COR-L47 (cell line): ENCODE data around the gene MPC2.
A peak's percentile ranks its signal among the peaks of the same experiment; 100 is the strongest.

Experiments used
- DNase-seq: peaks from one replicate; lab custom pipeline; 2025; lab: John Stamatoyannopoulos, UW

MPC2 gene

DNA sequence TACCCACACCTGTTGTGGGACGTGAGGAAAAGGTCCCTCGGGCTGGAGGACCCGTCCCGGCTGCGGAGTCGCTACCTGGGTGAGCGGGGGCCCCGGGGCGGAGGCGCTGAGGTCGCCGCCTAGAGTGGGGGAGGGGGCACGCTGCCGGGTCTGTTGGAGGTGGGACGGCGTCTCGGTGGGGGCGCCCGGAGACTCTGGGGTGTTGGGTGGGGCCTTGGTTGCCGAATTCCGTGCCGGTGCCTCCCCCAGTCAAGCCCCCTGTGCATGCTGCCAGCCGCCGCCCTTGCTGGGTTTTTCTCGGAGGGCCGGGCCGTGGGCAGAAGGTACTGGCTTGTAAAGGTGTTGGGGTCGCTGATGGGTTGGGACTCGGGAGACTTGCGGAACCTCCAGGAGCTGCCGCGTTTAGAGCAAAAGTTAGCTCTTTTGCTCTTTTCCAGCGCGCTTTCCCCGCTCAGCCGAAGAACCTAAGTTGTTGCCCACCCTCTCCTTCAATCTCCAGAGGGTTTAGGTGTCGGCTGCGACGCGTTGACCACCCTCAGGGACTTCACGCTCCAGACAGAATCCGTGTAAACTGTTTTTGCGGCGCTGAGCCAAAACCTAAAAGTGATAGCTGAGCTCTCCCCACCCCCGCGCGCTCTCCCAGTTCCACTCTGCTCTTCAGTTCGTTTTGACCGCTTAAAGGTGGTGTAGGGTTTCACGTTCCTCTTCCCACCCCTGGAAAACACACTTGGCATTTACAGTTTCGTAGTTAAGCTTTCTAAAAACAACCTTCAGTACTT is at the start of gene MPC2:
Gene MPC2, minus strand, starts transcription at position 143 of the 779 bp plus-strand sequence. CDS start 1,231 bp downstream, outside the sequence.
- DNase-seq: peak; percentile 45

DNA sequence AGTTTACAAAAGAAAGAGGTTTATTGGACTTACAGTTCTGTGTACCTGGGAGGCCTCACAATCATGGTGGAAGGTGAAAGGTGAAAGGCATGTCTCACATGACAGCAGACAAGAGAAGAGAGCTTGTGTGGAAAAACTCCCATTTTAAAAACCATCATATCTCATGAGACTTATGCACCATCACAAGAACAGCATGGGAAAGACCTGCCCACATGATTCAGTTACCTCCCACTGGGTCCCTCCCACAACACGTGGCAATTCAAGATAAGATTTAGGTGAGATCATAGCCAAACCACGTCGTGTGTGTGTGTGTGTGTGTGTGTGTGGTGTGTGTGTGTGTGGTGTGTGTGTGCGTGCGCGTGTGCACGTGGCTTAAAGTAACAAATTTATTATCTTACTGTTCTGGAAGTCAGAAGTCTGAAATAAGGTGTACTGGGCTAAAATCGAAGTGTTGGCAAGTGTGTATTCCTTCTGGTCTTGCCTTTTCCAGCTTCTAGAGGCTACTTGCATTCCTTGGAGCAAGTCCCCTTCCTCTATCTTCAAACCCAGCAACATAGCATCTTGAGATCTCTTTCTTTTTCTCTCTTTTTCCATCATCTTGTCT is 48.1 kb upstream of the MPC2 start:
- DNase-seq: no peak

DNA sequence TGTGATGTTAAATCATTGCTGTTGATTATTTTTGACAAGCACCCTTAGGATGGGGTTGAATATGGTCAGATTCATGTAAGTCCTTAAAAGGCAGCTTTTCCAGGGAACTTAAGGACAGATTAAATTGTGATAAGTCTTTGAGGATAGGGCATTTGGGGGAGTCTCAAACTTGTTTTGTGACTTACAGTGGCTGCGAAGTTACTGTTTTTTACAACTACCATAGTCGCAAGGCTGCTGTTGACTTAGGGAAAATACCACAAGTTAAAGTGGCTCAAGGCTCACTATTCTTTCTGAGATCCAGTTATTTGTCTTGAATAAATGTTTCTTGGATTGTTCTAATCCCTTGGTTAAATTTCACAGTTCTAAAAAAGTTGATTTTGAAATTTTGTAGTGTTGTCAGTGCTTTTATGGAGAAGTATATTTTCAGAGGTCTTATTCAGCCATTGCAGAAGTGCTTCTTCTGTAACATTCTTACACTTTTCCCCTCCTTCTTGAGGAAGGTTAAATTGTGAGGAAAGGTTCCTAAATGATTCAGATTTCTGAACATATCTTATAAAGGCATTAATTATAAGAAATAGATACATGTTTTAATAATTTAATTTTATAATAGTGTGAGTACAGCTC is 47.0 kb upstream of the MPC2 start:
- DNase-seq: no peak

DNA sequence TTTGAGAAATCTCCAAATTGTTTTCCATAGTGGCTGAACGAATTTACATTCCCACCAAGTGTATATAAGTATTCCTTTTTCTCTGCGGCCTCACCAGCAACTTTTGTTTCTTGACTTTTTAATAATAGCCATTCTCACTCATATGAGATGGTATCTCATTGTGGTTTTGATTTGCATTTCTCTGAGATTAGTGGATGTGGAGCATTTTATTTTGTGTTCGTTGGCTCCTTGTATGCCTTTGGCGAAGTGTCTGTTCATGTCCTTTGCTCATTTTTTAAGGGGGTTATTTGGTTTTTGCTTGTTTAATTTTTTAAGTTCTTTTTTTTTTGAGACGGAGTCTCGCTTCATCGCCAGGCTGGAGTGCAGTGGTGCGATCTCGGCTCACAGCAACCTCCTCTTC is 45.1 kb upstream of the MPC2 start:
- no peak for DNase-seq

DNA sequence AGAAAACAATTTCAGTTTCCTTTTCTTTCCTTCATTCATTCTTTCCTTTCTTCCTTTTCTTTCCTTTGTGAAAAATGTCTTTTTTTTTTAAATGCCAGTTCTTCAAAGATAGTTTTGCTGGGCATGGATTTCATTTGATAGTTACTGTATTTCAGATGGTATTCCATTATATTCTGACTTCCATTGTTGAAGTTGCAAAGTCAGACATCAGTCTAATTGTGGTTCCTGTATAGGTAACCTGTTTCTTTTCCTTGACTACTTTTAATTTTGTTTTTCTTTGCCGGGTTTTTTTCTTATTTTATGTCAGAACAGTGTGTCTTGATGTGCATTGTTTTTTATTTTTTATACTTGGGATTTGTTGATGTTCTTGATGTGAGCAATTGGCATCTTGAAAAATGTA is 40.4 kb upstream of the MPC2 start:
- no peak for DNase-seq

DNA sequence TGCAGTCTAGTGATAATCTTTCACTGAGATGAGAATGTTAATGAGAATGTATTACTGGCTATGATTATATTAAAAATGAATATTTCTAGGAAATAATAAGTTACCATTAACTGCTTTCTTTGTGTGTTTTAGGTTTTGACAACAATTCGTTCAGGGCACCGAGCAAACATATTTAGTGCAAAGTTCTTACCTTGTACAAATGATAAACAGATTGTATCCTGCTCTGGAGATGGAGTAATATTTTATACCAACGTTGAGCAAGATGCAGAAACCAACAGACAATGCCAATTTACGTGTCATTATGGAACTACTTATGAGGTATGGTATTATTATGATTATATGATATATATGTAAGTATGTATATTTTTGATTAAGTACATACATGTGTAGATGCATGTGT is 37.8 kb upstream of the MPC2 start:
- DNase-seq: no peak

DNA sequence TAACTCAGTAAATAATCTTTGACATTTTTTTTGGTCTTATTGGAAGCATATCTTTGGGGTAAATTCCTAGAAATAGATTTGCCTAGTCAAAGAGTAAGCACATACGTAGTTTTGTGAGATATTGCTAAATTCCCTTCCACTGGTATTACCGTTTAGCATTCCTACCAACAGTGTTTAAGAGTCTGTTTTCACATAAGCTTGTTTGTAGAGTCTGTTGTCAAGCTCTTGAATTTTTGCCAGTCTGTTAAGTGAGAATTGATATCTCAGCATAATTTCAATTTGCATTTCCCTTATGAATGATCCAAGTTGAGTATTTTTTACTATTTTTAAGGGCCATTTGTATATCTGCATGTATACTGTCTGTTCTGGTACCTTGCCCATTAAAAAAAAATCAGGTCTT is 37.0 kb upstream of the MPC2 start:
- DNase-seq: no peak

DNA sequence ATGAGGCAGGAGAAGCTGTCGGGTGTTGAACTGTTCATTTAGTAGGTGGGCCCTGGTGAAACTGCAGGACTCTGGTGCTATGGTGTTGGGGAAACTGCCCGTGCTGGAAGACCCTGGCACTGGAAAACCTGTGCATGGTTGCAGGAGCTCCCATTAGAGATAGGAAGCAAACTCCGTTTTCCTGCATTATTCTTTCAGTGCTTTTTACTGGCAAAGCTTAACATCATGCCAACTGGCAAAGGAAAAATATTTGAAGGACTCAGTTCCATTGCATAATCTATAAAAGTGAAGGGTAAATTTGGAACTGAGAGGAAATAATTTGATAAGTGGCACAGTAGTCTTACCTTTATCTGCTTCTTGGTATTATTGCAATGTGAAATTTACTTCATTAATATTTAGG is 31.7 kb upstream of the MPC2 start:
- DNase-seq: no peak

DNA sequence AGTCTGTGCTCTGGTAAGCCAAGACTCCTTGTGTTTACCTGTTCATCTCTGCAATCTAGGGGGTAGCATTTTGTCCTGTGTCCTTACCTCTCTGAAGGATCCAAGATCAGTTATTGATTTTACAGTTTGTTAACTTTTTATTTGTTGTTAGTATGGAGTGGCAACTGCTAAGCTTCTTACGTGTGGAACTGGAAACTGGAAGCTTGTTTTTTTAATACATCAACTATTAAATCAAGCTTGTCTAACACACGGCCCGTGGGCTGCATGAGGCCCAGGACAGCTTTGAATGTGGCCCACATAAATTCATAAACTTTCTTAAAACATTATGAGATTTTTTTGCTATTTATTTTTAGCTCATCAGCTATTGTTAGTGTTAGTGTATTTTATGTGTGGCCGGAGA is 29.2 kb upstream of the MPC2 start:
- no peak for DNase-seq

DNA sequence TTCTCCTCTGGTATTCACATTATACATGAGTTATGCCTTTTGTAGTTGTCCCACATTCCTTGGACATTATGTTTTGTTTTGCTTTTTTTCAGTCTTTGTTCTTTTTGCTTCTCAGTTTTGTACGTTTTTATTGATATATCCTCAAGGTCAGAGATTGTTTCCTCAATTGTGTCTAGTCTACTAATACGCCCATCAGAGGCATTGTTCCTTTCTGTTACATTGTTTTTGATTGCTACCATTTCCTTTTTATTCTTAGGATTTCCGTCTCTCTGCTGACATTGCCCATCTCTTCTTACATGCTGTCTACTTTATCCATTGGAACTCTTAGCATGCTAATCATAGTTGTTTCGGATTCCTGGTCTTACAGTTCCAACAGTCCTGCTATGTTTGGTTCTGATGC is 27.8 kb upstream of the MPC2 start:
- no peak for DNase-seq

DNA sequence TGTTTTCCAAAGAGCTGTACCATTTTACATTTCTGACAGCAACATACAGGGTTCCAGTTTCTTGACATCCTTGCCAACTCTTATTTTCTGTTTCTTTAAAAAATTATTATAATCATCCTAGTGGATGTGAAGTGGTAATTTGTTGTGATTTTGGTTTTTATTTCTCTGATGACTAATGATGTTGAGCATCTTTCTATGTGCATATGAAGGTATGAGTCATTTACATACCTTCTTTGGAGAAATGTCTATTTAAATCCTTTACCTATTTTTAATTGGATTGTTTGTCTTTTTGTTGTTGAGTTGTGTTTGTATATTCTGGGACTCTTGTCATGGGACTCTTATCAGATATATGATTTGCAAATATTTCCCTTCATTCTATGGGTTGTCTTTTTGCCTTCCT is 20.8 kb upstream of the MPC2 start:
- no peak for DNase-seq

DNA sequence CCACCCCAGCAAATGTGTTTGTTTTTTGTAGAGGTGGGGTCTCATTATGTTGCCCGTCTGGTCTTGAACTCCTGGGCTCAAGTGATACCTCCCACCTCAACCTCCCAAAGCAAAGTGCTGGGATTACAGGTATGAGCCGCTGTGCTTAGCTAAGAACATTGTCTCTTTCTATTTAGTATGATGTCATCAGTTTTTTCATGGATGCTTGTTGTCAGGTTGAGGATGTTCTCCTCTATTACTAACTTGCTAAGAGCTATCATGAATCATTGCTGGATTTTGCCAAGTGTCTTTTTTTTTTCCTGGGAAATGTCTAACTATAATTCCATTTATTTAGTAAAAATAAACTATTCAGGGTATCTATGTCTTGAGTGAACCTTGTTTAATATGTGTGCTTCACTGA is 19.0 kb upstream of the MPC2 start:
- DNase-seq: no peak

DNA sequence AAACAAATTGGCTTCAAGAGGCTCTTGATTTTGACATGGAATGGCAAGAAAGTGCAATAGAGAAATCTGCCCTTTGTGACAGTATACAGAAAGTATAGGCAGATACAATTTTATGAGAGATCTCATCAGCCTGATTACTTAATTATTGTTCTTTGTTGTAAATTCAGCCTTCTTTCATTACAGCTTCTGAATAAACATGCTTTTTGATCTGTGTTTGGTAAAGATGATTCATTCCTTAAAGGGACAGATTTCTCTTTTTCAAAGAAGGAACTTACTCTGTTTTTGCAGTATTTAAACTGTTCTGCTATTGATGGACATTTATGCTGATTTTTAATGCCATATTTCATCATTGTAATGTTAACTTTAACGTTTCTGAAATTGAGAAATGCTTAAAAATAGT is 13.7 kb upstream of the MPC2 start:
- no peak for DNase-seq

DNA sequence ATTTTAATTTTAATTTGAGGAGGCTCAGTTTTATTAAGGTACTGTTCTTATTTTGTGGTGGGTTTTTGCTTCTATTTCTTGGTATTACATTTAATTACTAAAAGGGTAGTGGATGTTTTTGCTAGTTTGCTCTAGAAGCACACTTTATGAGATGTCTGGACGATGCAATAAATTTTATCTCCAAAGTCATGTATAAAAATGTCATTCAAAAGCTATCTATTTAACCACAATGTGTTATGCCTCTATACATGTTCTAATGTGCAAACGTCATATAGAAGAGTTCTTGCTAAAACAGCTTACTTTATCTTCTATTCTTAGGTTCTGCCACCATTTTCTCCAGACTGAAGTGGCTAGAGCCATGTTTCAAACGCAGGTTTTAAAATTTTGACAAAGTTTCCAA is 12.9 kb upstream of the MPC2 start:
- no peak for DNase-seq

DNA sequence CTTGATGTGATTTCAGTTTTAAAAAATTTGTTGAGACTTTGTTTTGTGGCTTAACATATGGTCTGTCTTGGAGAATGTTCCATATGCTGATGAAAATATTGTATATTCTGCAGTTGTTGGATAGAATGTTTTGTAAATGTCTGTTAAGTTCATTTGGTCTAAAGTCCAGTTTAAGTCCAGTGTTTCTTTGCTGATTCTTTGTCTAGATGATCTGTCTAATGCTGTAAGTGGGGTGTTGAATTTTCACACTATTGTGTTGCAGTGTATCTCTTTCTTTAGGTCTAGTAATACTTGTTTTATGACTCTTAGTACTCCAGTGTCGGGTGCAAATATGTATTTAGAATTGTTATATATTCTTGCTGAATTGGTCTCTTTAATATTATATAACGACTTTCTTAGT is 10.9 kb upstream of the MPC2 start:
- DNase-seq: no peak

DNA sequence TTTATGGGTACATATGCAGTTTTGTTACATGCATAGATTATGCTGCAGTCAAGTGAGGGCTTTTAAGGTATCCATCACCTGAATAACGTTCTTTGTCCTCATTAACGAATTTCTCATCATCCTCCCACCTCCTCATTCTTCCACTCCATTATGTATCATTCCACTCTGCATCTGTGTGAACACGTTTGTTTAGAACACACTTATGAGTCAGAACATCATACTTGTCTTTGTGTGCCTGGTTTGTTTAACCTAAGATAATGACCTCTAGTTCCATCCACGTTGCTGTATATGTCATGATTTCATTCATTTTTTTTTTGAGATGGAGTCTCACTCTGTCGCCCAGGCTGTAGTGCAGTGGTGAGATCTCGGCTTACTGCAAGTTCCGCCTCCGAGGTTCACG is 6.7 kb upstream of the MPC2 start:
- DNase-seq: no peak

DNA sequence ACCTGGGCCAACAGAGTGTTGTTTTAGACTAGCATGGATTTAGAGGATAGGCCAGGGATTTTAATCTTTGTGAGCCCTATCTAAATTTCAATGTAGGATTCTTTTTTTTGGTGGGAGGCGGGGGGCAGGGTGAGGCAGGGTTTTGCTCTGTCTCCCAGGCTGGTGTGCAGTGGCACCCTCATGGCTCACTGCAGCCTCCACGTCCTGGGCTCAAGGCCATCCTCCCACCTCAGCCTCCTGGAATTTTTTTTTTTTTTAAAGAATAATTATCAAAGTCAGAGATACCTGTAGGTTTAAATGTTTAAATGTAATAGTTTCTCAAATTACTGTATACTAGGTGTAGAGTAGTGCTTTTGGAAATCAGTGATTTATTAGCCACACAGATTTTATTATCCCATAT is 3.4 kb upstream of the MPC2 start:
- DNase-seq: no peak

DNA sequence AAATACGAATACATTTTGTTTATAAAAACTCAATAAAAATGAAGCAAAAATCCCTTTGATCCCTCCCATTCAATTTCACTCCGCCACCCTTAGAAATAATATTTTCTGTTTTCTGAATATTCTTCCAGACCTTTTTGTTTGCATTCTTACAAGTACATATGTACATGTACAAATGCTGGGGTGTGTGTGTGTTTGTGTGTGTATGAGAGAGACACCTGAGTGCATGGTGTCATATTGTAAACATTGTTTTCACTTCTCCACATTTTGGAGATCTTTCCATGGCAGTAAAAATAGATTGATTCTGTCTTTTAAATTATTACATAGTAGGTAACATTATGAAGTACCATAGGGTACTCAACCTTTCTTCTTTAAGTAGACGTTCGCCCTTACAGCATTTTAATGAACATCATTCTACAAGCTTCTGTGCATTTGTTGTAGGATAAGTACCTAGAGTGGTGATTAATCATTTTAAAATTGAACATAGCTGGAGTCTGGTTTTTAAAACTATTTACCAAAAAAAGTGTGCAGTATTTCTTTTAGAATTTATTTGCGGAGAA is 1.3 kb upstream of the MPC2 start:
- DNase-seq: no peak

DNA sequence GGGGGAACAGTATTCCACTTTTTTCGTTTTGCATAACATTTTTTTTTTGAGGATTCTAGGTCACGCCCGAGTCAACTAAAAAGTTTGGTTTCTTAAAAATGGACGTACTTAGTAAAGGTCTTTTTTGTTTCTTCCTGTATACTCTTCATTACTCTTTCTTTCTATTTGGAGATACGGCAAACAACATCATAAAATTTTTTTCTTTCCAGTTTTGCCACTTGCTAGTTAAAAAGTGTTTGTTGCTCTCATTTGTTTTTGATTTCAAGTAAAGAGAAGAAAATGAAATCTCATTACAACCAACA is 788 bp upstream of the MPC2 start:
- no peak for DNase-seq

DNA sequence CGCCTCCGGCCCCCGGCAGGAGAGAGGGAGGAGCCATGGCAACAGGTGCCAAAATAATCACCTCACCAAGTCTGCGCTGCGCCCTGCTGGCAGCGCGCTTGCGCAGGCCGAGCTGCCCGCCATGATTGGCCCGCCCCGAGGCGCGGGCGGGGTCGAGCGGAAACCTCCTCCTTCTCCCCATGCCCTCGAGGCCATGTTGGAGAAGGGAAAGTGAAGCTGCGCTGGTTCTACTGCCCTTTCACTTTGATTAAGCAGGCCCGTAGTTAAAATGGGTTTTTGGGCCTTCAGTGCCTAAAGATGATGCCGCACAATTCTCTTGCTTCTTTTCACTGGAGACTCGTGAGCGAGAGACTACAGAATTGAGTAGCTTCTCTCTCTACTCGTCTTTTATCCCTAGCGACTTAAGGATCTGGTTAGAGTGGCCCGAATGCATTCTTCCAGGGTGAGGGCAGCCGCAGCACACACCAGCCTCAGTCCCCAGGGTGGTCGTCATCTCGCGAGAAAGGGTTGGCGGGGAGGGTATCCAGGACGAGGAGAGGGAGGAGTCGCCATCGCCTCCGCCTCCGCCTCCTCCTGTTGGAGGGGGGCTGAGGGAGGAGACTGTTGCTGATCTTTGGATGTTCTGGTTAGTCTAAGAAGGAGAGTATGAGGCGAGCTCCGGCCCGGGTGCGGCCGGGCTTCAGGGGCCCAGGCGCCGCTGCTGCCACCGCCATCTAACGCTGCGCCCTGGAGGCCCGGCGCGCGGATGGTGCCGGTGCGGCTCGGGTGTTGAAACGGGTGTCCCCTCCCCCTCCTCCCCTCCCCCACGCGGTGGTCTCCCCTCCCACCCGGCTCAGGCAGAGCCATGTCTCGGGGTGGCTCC is 573 bp downstream of the MPC2 start, which contains the start of gene DCAF6:
Gene DCAF6, plus strand, starts transcription at position 616 of the 862 bp plus-strand sequence. Its CDS starts 229 bp downstream, at position 845.
- peak; percentile 96 for DNase-seq

DNA sequence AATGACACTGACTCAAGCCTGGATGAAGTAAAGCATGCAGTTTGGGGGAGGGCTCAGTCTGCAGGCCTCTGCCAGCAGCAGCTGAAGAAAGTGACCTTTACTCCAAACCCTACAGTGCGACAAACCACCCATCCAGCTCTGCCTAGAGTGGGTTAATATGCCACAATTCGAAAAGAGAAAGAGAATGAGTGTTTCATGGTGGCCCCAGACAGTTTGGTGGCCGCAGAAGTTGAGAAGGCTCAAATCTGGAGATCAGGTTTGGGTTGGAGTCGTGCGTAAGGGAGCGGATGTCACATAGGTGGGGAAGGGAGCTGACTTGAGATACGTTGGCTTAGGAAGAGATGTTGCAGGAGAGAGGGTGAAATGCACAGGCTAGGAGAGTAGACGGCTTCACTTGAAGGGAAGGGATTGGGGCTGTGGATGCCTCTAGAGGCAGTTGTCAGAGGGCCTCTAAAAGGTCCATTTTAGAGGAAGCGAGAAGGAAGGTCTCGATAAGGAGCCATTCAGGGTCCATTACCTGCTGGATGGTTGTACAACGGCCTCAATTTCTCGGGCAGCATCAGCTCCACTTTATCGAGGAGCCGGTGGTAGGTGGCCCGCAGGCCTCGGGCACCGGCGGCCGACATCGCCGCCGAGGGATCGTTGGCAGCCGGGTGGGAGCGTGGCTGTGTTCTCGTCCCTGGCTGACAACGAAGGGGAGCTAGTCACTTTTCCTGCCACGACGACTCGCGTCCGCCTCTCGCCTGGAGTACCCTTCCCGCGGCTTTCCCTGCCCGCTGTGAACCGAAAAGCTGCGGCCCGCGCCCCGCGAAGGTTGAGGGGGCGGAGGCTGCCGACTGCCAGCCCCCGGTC is 1.4 kb downstream of the MPC2 start:
- DNase-seq: peak; percentile 31
